ENCODE data around the gene ATP6V1G1.

ATP6V1G1 gene

DNA sequence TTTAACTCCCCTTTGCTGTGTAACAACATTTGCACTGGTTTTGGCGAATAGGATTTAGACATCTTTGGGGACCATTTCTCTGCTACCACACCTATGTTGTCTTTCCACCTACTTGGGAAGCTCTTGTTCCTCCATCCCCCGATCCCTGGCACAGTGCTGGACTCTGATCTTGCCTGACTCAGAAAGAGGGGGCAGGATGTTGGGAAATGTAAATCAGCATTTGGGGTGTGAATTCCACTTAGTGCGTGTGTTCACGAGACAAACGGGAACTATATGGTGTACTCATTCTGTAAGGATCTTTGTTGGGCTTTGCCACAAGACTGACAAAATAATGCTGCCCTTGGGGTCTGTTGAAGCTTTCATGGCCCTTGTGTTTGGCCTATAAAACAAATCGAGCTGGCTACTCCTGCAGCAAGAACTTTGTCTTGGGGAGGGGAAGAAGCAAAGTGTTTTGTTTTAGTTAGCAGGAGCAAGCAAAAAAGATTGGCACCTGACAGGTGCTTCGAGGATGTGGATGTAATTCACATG lies 42.1 kb downstream of the ATP6V1G1 start:
- Histone ChIP-seq H3K4me3 (ENCODE audit: extremely low read depth, insufficient read depth, low read length, poor library complexity, severe bottlenecking) (no peak overlapping the region), H3K36me3 (ENCODE audit: control insufficient read depth, insufficient read depth, low read length) (peaks cover 4% of the 10 kb centered on the region), H3K4me1 (ENCODE audit: control insufficient read depth, insufficient read depth, low read length, poor library complexity, severe bottlenecking) (no peaks in the 10 kb centered on the region), H3K27ac (ENCODE audit: low read depth, low read length, severe bottlenecking) (no peak overlapping the region), H3K9me3 (ENCODE audit: control insufficient read depth, low read length) (no peaks in the 10 kb centered on the region)
- WGBS, 2 experiments (ENCODE audit: insufficient coverage in 2 of 2), result 81 to 84% methylated on average over 4 to 6 of the region's 7 CpGs

DNA sequence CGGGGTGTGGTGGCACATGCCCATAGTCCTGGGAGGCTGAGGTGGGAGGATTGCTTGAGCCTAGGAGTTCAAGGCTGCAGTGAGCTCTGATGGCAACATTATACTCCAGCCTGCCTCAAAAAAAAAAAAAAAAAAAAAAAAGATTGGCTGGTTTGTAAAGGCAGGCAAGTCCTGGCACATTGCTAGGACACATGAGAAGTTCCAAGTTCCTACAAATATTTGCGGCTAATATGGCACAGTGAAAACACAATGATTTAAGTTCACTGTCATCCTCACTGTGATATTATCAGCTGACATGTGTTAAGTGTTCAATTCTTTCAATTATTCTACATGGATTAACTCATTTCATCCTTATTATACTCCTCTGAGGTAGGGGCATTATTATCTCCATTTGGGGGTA lies 43.6 kb downstream of the ATP6V1G1 start:
- H3K4me1 ChIP-seq (ENCODE audit: control insufficient read depth, insufficient read depth, low read length, poor library complexity, severe bottlenecking), result no peaks in the 10 kb centered on the region
- no peak overlapping the region for H3K4me3 ChIP-seq (ENCODE audit: extremely low read depth, insufficient read depth, low read length, poor library complexity, severe bottlenecking)
- H3K9me3 ChIP-seq (ENCODE audit: control insufficient read depth, low read length), result no peaks in the 10 kb centered on the region
- 0% methylated on average over 1 of the region's 2 CpGs; no CpG with 5 or more reads in 1 of the 2 experiments for WGBS, 2 experiments (ENCODE audit: insufficient coverage in 2 of 2)
- H3K36me3 ChIP-seq (ENCODE audit: control insufficient read depth, insufficient read depth, low read length), result peaks cover 4% of the 10 kb centered on the region
- no peak overlapping the region for H3K27ac ChIP-seq (ENCODE audit: low read depth, low read length, severe bottlenecking)

DNA sequence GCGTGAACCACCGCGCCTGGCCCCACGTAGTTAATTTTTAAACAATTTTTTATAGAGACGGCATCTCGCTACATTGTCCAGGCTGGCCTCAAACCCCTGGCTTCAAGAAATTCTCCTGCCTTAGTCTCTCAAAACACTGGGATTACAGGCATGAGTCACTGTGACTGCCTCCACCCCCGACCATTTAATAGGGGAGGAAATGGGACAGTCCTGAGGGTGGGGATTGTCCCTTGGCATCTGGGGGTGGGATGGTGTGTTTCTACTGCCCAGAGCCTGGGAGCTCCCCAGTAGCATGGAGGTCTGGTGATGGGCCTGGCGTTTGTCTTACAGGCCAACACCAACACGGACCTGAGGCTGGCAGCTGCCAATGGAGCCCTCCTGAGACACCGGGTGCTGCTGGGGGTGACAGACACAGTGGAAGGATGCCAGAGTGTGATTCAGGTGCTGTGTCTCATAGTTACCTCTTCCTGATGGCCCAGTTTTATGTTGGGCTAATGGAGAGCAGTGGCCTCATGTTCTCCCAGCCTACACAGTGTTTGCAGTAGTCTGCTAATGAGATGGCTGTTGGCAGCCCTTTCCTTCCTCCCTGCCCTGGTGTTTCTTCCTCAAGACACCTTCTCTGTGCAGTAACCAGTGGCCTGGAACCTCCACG lies 46.0 kb downstream of the ATP6V1G1 start:
- Histone ChIP-seq H3K9me3 (ENCODE audit: control insufficient read depth, low read length) (no peaks in the 10 kb centered on the region), H3K27ac (ENCODE audit: low read depth, low read length, severe bottlenecking) (no peak overlapping the region), H3K4me3 (ENCODE audit: extremely low read depth, insufficient read depth, low read length, poor library complexity, severe bottlenecking) (no peak overlapping the region), H3K4me1 (ENCODE audit: control insufficient read depth, insufficient read depth, low read length, poor library complexity, severe bottlenecking) (no peaks in the 10 kb centered on the region), H3K36me3 (ENCODE audit: control insufficient read depth, insufficient read depth, low read length) (no peaks in the 10 kb centered on the region)
- 92 to 96% methylated on average over 10 of the region's 11 CpGs for WGBS, 2 experiments (ENCODE audit: insufficient coverage in 2 of 2)

- no peak overlapping the region for H3K27ac ChIP-seq (ENCODE audit: low read depth, low read length, severe bottlenecking)
- 92 to 99% methylated on average over 5 to 6 of the region's 6 CpGs for WGBS, 2 experiments (ENCODE audit: insufficient coverage in 2 of 2)
- no peaks in the 10 kb centered on the region for H3K4me1 ChIP-seq (ENCODE audit: control insufficient read depth, insufficient read depth, low read length, poor library complexity, severe bottlenecking)
- no peak overlapping the region for H3K4me3 ChIP-seq (ENCODE audit: extremely low read depth, insufficient read depth, low read length, poor library complexity, severe bottlenecking)
- no peaks in the 10 kb centered on the region for H3K9me3 ChIP-seq (ENCODE audit: control insufficient read depth, low read length)
- no peaks in the 10 kb centered on the region for H3K36me3 ChIP-seq (ENCODE audit: control insufficient read depth, insufficient read depth, low read length)
Observed at GRCh38 chr9:114634387-114634786, 46.8 kb downstream of the ATP6V1G1 start.

GRCh38 chr9:114638404-114638803 lies 50.8 kb downstream of the ATP6V1G1 start:
- no peak overlapping the region for H3K4me3 ChIP-seq (ENCODE audit: extremely low read depth, insufficient read depth, low read length, poor library complexity, severe bottlenecking)
- H3K27ac ChIP-seq (ENCODE audit: low read depth, low read length, severe bottlenecking), result no peak overlapping the region
- peaks cover 4% of the 10 kb centered on the region for H3K36me3 ChIP-seq (ENCODE audit: control insufficient read depth, insufficient read depth, low read length)
- H3K4me1 ChIP-seq (ENCODE audit: control insufficient read depth, insufficient read depth, low read length, poor library complexity, severe bottlenecking), result no peaks in the 10 kb centered on the region
- H3K9me3 ChIP-seq (ENCODE audit: control insufficient read depth, low read length), result no peaks in the 10 kb centered on the region
- WGBS, 2 experiments (ENCODE audit: insufficient coverage in 2 of 2), result 91 to 92% methylated on average over 5 to 6 of the region's 8 CpGs

- no peak overlapping the region for H3K4me3 ChIP-seq (ENCODE audit: extremely low read depth, insufficient read depth, low read length, poor library complexity, severe bottlenecking)
- no peaks in the 10 kb centered on the region for H3K9me3 ChIP-seq (ENCODE audit: control insufficient read depth, low read length)
- no peaks in the 10 kb centered on the region for H3K4me1 ChIP-seq (ENCODE audit: control insufficient read depth, insufficient read depth, low read length, poor library complexity, severe bottlenecking)
- 80 to 100% methylated on average over 1 of the region's 1 CpG for WGBS, 2 experiments (ENCODE audit: insufficient coverage in 2 of 2)
- H3K27ac ChIP-seq (ENCODE audit: low read depth, low read length, severe bottlenecking), result no peak overlapping the region
- peaks cover 4% of the 10 kb centered on the region for H3K36me3 ChIP-seq (ENCODE audit: control insufficient read depth, insufficient read depth, low read length)
Observed at GRCh38 chr9:114641967-114642366, 54.4 kb downstream of the ATP6V1G1 start.

- Histone ChIP-seq H3K4me3 (ENCODE audit: extremely low read depth, insufficient read depth, low read length, poor library complexity, severe bottlenecking) (no peak overlapping the region), H3K4me1 (ENCODE audit: control insufficient read depth, insufficient read depth, low read length, poor library complexity, severe bottlenecking) (no peaks in the 10 kb centered on the region), H3K27ac (ENCODE audit: low read depth, low read length, severe bottlenecking) (no peak overlapping the region), H3K9me3 (ENCODE audit: control insufficient read depth, low read length) (no peaks in the 10 kb centered on the region), H3K36me3 (ENCODE audit: control insufficient read depth, insufficient read depth, low read length) (peaks cover 4% of the 10 kb centered on the region)
- WGBS, 2 experiments (ENCODE audit: insufficient coverage in 2 of 2), result 77 to 97% methylated on average over 7 to 8 of the region's 8 CpGs
Observed at GRCh38 chr9:114643001-114643400, 55.4 kb downstream of the ATP6V1G1 start.

DNA sequence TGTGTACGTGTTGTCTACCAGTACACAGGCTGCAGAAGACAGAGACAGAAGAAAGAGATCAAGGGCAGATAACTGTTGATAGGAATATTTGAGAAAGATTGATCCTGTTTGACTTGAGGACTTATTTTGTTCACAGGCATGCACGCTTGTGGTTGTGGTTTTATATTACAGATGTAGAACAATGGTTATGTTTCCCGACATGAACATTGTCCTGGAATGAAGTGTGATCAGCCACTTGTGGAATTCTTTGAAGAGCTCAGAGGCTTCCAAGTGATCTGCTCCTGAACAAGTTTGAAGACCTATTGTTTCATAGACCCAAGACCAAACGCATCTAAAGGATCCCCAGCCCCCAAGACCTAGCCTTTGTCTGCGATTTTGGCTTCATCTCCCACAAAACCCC lies 56.3 kb downstream of the ATP6V1G1 start:
- Histone ChIP-seq H3K4me1 (ENCODE audit: control insufficient read depth, insufficient read depth, low read length, poor library complexity, severe bottlenecking) (no peaks in the 10 kb centered on the region), H3K9me3 (ENCODE audit: control insufficient read depth, low read length) (no peaks in the 10 kb centered on the region), H3K4me3 (ENCODE audit: extremely low read depth, insufficient read depth, low read length, poor library complexity, severe bottlenecking) (no peak overlapping the region), H3K27ac (ENCODE audit: low read depth, low read length, severe bottlenecking) (no peak overlapping the region), H3K36me3 (ENCODE audit: control insufficient read depth, insufficient read depth, low read length) (peaks cover 4% of the 10 kb centered on the region)
- WGBS, 2 experiments (ENCODE audit: insufficient coverage in 2 of 2), result 86 to 95% methylated on average over 4 to 5 of the region's 5 CpGs
